HK-2 (cell line): ENCODE results near the gene KIF25.

Experiments
- DNase-seq: peaks from one replicate; pipeline ENCODE4 v3.0.0-alpha.2; 2018; ENCODE audit not compliant: unreplicated experiment

The KIF25 gene

DNA sequence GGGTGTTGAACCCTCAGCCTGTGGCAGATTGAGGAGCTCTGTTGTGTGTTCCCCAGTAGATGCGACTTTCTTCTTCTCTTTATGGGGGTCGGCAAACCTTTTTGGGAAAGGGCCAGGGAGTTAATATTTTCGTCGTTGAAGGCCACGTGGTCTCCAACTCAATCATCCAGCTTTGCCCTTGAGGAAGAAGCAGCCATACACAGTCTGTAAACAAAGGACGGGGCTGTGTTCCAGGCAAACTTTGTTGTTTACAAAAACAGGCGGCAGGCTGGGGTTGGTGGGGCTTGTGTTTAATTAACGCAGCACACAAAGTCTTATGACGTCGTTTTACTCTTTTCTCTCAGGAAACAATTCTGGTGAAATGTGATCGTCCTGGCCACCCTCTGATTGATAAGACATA lies 20.2 kb downstream of the KIF25 start:
- no peak for DNase-seq

DNA sequence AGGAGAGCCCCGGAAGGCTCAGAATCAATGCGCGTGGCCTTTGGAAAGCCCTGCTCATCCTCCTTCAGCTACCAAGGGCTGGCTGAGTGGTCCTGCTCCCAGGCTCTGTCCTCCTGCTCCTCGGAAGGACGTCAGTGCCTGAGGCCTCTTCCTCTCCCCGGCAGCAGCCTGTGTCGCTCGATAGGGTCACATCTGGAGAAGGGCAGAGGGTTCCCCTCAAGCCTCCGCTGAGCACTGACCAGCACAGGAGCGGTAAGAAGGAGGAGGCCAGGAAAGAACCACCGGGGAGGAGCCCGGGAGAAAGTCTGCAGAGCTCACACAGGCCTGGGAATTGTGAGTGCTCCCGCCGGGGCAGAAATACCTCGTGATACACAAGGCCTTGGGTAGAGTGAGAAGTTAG lies 21.2 kb downstream of the KIF25 start:
- no peak for DNase-seq

DNA sequence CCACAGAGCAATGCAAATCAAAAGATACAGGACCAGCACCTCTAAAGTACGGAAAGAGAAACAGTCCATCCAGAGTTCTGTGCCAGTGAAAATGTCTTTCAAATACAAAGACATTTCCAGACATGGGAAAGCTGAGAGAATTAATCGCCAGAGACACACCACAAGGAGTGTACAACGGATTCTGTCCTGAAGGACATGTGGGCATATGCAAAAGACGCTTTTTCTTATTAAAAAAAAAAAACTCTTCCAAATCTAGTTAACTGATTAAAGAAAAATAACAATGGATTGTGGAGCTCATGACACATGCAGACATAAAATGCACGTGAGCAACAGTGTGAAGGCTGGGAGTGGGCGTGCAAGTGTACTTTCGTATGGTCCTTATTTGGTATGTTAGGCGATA lies 22.8 kb downstream of the KIF25 start:
- no peak for DNase-seq

DNA sequence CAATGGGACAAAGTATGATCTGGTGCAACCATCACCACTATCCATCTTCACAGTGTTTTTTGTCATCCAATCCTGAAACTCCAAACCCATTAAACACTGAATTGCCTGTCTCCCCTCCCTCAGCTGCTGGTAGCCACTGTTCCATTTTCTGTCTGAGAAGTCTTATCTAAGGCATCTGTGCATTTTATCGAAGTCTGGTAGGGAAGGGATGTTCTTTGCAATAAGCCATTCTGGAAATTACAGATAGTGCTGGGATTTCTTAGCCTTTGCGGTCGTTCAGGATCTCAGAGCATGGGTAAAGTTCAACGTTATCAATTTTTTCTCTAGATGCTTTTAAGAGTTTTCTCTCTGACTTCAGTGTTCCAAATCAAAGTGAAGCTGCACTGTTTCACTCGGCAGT lies 24.1 kb downstream of the KIF25 start:
- DNase-seq: no peak

DNA sequence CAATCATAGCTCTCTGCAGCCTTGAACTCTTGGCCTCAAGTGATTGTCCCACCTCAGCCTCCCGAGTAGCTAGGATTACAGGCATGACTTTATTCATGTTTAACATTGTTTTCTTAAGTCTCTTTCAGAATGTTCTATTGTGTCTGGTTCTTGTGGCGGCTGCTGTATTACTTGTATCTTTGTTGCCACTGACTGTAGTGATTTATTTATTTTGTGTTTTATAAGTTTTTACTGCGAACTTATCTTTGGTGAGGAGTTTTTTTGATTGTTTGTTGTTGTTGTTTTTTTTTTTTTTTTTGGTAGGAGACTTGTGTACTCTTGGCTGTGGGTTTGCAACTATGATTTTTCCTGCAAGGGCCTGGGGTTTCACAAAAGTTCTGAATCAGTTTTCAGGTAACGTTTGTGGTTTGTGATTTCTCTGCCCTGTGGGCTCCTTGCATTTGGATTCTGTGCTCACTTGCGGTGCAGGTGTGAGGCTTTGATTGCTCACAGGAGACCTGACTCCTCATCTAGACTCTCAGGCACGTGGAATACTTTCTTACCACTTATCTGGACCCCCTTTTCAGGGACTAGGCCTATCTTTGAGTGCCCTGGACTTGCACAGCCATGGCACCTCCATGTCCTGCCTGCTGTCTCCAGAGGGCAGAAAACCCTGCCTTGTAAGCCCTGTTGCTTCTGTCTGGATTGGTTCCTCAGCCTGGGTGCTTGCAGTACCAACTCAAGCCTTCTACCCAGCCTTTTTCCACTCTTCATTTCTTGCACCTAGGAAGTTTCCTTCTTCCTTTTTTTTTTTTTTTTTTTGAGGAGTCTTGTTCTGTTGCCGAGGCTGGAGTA lies 25.2 kb downstream of the KIF25 start:
- DNase-seq: no peak

DNA sequence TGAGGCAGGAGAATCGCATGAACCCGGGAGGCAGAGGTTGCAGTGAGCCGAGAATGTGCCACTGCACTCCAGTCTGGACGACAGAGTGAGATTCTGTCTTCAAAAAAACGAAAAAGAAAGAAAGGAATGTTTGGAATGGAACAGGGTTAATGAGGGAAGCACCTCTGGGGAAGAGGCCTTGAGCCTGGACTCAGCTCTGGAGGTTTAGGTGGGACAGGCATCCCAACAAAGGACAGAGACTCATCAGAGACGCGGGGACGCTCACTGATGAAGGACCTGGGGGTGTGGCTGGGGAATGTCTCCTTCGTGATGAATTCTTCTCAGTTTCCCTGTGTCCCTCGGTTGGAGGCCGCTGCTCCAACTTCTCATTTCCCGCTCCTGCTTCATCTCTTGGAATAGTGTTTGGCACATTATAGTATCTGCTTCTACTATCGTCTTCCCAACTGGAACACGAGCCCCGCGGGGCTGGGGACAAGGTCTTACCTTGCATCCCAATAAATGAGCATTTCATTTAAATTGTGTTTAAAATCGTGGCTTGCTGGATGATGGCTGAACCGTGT lies 27.6 kb downstream of the KIF25 start:
- DNase-seq: no peak

DNA sequence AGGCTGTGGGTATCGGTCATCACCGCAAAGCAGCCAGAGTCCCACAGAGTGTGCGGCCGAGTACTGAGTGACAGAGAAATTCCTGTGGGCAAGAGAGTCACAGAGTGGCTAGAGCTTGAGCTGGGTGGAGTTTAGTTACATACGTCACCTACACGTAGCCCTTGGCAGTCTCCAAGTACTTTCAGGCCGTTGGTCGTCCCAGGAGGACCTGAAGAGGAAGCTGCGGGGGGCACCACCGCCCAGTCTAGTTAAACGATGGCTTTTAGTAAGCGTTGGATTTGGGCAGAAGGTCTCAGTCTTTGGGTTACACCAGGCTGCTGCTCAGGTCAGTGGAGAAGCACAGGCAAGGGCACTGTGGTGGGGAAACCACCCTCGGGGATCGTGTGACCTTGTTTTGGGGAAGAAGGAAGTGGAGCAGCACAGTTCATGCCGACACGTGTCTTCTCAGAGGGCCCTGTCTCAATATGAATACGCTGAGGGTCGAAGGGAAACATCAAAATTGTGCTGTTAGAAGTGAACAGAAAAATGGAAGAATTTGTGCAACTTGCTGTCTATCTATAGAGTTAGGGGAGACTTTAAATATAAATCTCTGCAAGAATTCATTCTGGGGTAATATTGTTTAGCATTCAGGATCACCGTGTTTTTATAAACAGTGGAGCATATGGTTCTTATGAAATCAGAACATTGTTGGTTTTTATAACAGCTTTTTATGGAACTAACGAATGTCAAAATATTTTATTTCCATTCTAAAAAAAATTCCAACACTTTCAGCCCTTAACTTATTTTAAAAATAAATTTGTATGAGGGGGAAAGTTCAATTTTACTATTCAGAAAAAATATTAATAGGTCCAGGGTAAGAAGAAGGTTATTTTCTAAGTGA lies 28.6 kb downstream of the KIF25 start:
- no peak for DNase-seq

DNA sequence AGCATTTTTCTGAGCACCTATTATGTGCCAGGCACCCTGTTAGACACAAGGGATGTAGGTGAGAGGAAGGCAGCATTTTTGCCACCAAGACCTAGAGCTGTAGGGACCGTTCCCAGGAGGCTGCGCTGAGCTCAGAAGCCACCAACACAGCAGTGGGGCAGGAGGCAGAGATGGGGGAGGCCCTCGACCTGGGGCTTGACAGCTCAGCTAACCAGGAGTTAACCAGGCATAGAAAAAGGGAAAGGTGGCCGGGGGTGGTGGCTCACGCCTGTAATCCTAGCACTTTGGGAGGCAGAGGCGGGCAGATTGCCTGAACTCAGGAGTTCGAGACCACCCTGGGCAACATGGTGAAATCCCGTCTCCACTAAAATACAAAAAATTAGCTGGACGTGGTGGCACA lies 29.5 kb downstream of the KIF25 start:
- no peak for DNase-seq

DNA sequence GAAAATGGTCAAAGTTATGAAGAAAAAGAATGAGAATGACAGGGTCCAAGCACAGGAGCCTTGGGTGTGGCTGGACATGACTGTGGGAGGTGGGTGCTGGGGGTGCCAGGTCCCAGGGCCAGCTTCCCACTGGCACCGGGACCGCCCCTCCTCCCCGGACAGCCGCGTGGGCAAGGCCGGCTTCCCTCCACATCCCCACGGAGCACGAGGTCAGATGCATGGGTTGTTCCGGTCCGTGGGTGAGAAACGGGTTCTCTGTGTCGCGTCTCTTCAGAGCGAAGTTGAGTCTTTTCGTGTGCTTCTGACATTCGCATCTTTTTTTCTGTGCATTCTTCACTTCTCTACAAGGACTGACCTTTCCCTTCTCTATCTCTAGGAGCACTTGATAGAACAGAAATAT lies 30.1 kb downstream of the KIF25 start:
- no peak for DNase-seq

DNA sequence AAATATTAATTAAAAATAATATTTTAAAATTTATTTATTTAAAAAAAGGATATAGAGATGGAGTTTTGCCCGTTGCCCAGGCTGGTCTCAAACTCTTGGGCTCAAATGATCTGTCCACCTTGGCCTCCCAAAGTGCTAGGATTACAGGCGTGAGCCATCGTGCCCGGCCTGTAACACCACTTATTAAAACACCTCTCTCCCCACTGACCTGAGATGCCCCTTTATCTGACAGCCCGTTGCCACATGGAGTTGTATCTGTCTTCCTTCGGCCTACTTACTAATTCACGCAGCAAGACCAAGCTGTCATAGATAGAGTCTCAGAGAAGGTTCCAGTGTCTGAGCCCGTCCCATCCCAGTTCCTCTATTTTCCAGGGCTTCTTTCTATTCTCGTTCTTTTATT lies 30.7 kb downstream of the KIF25 start:
- no peak for DNase-seq

DNA sequence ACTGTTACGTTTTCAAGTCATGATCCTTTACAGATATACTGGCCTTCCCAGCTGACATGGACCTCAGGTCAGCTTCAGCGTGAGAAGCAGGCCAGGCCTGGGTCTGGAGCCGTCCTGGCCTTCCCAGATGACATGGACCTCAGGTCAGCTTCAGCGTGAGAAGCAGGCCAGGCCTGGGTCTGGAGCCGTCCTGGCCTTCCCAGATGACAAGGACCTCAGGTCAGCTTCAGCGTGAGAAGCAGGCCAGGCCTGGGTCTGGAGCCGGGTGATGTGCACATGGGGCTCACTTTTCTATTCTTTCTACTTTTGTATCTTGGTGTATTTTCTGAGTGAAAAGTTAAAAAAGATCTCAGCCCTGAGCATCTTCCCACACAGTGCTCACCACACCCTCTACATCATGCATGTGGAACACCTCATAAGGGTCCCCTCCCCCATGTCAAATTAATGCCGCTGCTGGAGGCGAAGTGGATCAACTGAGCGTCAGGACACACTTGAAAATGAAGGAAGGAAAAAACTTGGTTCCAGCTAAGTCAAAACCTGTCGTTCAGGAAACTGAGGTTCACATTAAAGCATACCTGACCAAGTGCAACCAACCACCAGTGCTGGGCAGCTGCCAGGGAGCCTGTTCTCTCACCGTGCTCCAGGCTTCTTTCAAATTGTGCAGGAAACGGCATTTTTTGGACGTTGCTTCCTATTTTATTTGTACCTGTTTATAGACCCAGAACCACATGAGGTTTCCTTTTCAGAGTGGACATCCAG lies 32.2 kb downstream of the KIF25 start:
- DNase-seq: no peak

DNA sequence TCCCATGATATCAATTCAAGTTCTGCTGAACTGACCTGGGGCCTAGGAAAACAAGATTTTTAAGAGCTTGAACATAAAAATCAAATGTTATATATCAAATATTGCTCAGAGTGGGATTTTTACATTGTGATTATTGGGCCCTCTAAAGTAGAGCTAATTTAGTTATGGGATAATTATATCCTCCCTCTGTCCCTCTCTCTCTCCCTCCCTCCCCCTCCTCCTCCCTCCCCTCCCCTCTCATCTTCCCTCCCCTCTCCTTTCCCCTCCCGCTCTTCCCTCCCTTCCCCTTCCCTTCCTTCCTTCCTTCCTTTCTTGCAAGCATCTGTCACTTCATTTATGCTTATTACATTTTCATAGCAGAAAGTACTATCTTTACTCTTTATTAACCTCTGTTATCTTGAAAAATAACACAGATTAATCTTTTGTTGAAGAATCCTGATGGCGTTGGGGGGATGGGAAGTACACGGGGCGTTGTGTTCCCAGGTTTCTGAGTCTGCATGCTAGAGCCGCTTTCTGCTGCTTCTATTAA lies 32.8 kb downstream of the KIF25 start:
- DNase-seq: no peak

DNA sequence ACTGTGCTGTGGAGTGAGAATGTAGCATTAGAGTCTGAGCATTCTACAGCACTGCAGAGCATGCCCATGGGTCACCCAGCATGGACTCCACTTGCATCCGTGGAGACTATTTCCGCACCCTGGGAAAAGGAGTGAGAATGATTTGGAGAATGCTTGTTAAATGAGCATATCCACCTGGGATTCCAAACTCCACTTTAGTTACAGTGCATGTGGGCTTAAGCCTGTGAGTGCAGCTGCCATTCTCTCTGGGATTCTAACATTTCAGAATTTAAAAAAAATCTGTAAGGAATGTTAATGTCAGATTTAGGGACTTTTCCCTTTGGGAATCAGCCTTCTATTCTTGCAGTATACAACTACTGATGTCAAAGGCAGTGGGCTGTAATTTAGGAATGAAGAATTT lies 33.4 kb downstream of the KIF25 start:
- no peak for DNase-seq

DNA sequence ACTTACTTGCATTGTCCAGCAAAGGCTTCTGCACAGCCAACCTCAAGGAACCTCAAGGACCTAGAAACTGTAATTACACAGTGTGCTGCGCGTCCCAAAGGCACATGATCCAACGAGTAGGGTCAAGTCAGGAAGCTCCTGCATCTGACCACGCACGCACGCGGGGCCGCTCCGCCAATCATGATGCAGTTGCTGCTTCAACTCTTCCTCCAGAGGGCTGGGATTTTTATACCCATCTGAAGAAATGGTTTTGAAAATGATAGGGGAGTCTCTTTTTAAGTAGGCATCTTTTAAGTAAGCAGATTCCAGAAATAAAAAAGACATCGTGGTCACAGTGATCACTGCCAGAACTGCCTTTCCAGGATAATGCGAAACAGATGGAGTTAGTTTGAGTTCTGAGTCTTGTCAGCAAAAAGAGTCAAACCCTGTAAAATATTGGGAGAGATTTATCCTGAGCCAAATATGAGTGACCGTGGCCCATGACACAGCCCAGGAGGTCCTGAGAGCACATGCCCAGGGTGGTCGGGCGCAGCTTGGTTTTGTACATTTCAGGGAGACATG lies 34.0 kb downstream of the KIF25 start:
- no peak for DNase-seq

DNA sequence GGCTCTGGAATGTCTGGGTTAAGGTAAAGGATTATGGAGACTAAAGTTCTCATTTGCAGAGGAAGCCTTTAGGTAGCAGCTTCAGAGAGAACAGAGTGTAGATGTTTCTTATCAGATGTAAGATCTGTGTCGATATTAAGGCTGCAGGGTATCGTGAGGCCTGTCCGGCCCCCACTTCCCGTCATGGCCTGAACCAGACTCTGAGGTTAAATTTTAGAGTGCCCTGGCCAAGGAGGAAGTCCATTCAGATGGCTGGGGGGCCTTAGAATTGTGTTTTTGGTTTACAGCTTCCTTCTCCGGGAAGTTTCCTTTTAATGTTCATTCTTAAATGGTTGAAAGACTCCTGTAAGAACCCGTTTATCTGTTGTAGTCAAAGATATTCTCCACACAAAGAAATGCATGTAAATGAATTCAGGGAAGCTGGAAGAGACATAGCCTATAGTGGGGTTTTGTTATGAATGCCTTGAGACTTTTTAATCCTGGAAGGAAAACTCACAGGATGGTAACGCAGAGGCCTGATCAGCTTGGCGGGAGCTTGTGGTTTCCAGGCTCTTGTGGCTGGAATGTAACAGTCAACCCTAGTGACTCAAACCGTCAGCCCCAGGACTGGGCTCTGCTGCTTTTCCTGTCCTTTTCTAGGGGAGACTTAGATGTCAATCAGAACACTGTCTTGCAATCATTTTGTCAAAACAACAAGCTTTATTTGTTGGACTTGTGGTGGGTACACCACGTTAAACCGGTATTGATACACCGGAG lies 34.7 kb downstream of the KIF25 start:
- DNase-seq: peak; percentile 64

DNA sequence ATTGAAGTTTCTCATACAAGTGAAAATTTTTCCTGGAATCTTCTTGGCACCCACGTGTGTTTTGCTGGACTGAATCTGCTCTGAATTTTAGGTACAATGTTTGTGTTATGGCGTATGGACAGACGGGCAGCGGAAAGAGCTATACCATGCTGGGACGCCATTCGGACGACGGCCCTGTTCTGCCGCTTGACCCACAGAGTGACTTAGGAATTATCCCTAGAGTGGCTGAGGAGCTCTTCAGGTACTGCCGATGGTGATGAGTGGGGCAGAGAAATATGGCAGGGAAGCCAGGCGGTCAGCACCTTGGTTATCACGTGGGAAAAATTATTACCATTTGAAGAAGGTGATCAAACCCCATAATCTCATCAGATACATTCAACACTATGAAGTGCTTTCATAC lies 36.3 kb downstream of the KIF25 start:
- no peak for DNase-seq

DNA sequence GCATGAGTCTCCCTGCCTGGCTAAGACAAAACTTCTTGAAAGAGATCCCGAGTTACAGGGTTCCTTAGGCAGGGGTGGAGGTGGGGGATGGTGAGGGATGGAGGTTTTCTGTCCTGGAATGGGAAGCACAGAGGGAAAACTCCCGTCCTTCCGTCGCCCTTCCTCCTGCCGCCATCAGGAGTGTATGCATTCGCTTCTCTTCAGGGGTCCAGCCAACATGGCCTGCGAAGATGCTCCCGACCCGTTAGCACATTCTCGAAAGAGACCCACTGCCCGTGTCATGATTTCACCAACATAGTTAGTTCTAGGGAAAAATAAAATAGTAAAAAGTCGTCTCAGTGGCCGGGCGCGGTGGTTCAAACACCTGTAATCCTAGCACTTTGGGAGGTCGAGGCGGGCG lies 37.1 kb downstream of the KIF25 start:
- DNase-seq: no peak

DNA sequence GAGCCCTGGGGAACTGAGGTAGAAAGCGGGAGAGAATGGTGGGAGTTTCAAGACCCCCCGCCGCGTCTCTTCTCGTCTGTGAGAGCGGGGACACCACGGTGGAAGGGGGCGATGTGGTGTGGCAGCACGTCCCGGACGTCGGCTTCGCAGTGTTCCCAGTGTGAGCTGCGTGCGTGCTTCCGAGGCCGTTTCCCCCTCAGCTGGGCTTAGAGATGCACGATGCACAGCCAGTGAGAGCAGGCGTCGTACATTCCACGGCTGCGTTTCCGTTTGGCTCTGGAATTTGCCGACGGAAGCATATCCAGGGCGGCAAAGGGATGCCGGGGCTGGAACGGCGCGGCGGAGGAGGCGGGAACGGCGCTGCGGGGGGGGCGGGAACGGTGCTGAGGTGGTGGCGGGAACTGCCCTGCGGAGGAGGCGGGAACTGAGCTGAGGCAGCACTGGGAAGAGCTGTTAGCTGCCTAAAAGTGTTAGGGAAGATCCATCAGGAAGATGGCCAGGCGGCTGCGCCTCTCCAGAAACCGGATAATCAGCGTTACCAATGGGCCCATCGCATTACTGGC lies 37.7 kb downstream of the KIF25 start:
- no peak for DNase-seq

DNA sequence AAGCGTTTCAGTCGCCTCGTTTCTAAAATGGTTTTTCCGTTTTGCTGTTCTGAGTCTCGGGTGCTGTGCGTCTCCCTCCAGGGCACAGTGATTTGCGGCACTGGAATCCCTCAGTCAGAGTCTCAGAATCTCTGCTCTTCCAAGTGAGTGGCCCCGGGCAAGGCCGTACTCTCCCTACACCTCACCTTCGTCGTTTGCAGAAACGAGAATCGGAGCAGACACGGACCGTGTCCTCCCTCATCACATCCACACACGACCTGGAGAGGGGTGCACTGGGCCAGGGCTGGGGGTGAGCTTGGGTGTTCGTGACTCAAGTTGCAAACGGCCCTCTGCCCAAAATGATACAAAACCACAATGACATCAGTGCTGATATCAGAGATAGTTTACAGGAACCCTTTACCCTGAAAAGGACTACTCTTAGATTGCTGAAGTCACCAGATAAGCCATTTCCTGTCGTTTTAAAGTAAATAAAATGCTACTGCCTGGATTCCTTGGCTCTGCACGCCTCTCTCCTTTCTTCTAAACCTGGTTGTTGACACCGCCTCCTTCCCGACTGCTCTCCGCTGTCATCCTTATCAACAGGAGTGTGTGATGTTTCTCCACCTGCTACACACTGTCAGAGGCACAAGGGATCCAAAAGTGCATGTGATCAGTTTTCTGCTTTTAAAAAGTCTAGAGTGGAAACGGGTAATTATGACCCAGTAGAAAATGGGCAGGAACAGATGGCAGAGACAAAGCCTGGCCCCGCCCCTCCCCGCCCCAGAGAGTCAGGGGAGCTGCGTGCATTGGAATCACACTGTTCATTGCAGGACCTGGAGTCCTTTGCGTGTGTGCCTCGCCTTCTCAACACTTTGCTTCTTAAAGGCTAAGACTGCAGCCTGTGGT lies 38.4 kb downstream of the KIF25 start:
- no peak for DNase-seq
